ENCODE measurements around the gene DNAJB1. TPM values are rescaled to one million over a fixed set of nuclear protein-coding genes. Genes with fewer than 3 reads are reported as not detected.

Gene DNAJB1
- total RNA-seq, 1 experiment from 2014 or later: 77.7 TPM

DNA sequence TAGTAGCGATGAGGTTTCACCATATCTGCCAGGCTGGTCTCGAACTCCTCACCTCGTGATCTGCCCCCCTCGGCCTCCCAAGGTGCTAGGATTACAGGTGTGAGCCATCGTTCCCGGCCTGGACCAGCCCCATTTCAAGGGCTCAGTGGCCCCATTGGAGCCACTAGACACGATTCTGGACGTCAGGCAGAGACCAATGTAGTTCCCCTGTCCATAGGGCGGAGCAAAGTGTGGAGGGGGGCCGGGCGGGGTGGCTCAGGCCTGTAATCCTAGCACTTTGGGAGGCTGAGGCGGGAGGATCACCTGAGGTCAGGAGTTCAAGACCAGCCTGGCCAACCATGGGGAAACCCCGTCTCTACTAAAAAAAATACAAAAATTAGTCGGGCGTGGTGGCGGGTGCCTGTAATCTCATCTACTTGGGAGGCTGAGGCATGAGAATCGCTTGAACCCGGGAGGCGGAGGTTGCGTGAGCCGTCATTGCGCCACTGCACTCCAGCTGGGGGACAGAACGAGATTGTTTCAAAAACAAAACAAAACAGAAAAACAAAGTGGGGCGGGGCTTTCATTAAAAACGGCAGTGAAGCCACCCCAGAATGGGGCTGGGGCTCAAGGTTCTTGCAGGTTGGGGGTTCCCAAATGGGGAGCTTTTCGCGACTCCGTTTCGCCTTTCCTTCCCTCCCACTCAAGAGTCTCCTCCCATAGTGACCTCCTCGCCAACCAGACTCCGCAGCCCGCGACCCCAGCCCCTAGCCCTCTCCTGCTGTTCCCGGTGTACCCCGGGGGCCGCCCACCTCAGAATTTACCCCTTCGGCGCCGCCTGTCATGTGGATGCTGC is 10.4 kb upstream of the DNAJB1 start:
- WGBS (ENCODE audit: extremely low coverage, insufficient read length, low lambda C conversion rate): no CpG with 5 or more reads among the region's 39 CpGs
- H3K27ac ChIP-seq (ENCODE audit: insufficient read length, low read depth, low read length): no peak overlapping the region
- Mint-ChIP-seq H3K9me3 (no peaks in the 10 kb centered on the region), H3K4me1 (peaks cover 14 to 19% of the 10 kb centered on the region in 2 experiments), H3K27me3 (ENCODE audit: low read depth) (no peaks in the 10 kb centered on the region), H3K27ac (peak overlapping the region; percentile 74 to 96 (median 77); a peak in 4 of 7 replicates), H3K36me3 (ENCODE audit: insufficient read depth in 1 of 3, low read depth in 3 of 3) (peaks cover 0 to 10% (median 8%) of the 10 kb centered on the region in 3 experiments; a peak in 4 of 7 replicates), H3K4me3 (peak overlapping the region; percentile 94 to 97)
- no peak for DNase-seq
- no peak overlapping the region for H4K5ac ChIP-seq (ENCODE audit: insufficient read length, low read depth, low read length)
- no peak overlapping the region for H2BK12ac ChIP-seq (ENCODE audit: insufficient read length, low read depth, low read length)
- no peak overlapping the region for H2AFZ ChIP-seq (ENCODE audit: low read length)
- H3K79me1 ChIP-seq (ENCODE audit: insufficient read depth, low read depth, low read length, poor library complexity, severe bottlenecking): peaks cover 5% of the 10 kb centered on the region
- no peak overlapping the region for H2BK5ac ChIP-seq (ENCODE audit: insufficient read length, low read length)
- H3K18ac ChIP-seq (ENCODE audit: insufficient read length, low read depth, low read length): no peak overlapping the region
- H2BK15ac ChIP-seq (ENCODE audit: low read depth, low read length): no peak overlapping the region
- no peak overlapping the region for H3K4ac ChIP-seq (ENCODE audit: low read depth, low read length)
- no peaks in the 10 kb centered on the region for H3K27me3 ChIP-seq (ENCODE audit: insufficient read depth, low read length)
- peak overlapping the region; percentile 36 for H3K4me2 ChIP-seq (ENCODE audit: insufficient read depth, insufficient read length, low read length)
- no peak overlapping the region for H4K91ac ChIP-seq (ENCODE audit: insufficient read length, low read depth, low read length)
- no peaks in the 10 kb centered on the region for H3K9me3 ChIP-seq (ENCODE audit: control insufficient read depth, low read depth, low read length)
- peaks cover 6% of the 10 kb centered on the region; the same call in 1 of the 2 replicates for H3K79me2 ChIP-seq (ENCODE audit: insufficient read depth, low read length)
- no peak overlapping the region for H3K56ac ChIP-seq (ENCODE audit: insufficient read length, low read depth, low read length)
- no peak overlapping the region for H3T11ph ChIP-seq (ENCODE audit: low read length)
- H4K8ac ChIP-seq (replicated peaks; ENCODE audit: insufficient read length, low read depth, low read length): no peak overlapping the region
- H4K20me1 ChIP-seq (ENCODE audit: control insufficient read depth, insufficient read depth, insufficient read length): no peaks in the 10 kb centered on the region
- H2BK20ac ChIP-seq (ENCODE audit: low read depth, low read length, poor library complexity, severe bottlenecking): no peak overlapping the region
- TF ChIP-seq, protein P1, sequence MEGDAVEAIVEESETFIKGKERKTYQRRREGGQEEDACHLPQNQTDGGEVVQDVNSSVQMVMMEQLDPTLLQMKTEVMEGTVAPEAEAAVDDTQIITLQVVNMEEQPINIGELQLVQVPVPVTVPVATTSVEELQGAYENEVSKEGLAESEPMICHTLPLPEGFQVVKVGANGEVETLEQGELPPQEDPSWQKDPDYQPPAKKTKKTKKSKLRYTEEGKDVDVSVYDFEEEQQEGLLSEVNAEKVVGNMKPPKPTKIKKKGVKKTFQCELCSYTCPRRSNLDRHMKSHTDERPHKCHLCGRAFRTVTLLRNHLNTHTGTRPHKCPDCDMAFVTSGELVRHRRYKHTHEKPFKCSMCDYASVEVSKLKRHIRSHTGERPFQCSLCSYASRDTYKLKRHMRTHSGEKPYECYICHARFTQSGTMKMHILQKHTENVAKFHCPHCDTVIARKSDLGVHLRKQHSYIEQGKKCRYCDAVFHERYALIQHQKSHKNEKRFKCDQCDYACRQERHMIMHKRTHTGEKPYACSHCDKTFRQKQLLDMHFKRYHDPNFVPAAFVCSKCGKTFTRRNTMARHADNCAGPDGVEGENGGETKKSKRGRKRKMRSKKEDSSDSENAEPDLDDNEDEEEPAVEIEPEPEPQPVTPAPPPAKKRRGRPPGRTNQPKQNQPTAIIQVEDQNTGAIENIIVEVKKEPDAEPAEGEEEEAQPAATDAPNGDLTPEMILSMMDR (conservative IDR thresholded peaks at IDR 0.05): no peak
- no peak overlapping the region for H3K14ac ChIP-seq (ENCODE audit: insufficient read depth, low read length)
- peaks cover 3% of the 10 kb centered on the region for H3K23me2 ChIP-seq (ENCODE audit: insufficient read length, low read depth, low read length, poor library complexity, severe bottlenecking)
- H3K23ac ChIP-seq (ENCODE audit: insufficient read length, low read depth, low read length): no peak overlapping the region
- H2BK120ac ChIP-seq (ENCODE audit: low read depth, low read length, poor library complexity, severe bottlenecking): no peak overlapping the region
- H3K9ac ChIP-seq (ENCODE audit: extremely low read depth, insufficient read length, low read length): no peak overlapping the region
- no peak overlapping the region for H2AK5ac ChIP-seq (ENCODE audit: insufficient read length, low read length)
- no peaks in the 10 kb centered on the region for H3K4me1 ChIP-seq (ENCODE audit: insufficient read depth, low read length)

Data from H9 (cell line).